Natural killer cell treated with Interleukin-12 subunit alpha and Interleukin-12 subunit beta and Interleukin-15 and Interleukin-18, amount 100 ng/mL, for 72 hours (primary cell): ENCODE data around the gene PLAU. TPM values are rescaled to one million over a fixed set of nuclear protein-coding genes. Genes with fewer than 3 reads are reported as not detected.
A peak's percentile ranks its signal among the peaks of the same experiment; 100 is the strongest.

Source experiments
- ATAC-seq, 2 donors: fragments of 150-1000 bp; cut with Tn5 transposase in 1 of 2; sonication (Bioruptor Pico), chemical (Tn5 transposase) in 1 of 2; 2 replicates each; pipeline ENCODE4 v1.10.0; 2021
- DNase-seq: peaks from one replicate; pipeline ENCODE4 v3.0.0; 2022; ENCODE audit warnings: low spot score
- H3K27ac Mint-ChIP-seq, 2 donors: 1 replicate in 1 of 2; 2 replicates in 1 of 2; pipeline ENCODE4 v1.8.0; 2022; ENCODE audit warnings: mixed read lengths in 2 of 2, mild to moderate bottlenecking in 1 of 2, moderate library complexity in 1 of 2
- H3K27me3 Mint-ChIP-seq, 2 donors: 1 replicate in 1 of 2; 2 replicates in 1 of 2; pipeline ENCODE4 v1.8.0; 2022; ENCODE audit warnings: mixed read lengths in 2 of 2
- H3K36me3 Mint-ChIP-seq: one replicate; pipeline ENCODE4 v1.8.0; 2022; ENCODE audit warnings: mixed read lengths
- H3K4me1 Mint-ChIP-seq, 2 donors: 1 replicate in 1 of 2; 2 replicates in 1 of 2; pipeline ENCODE4 v1.8.0; 2022; ENCODE audit warnings: low read depth in 2 of 2, mixed read lengths in 2 of 2, mild to moderate bottlenecking in 1 of 2
- H3K4me3 Mint-ChIP-seq: one replicate; pipeline ENCODE4 v1.8.0; 2022; ENCODE audit warnings: mixed read lengths
- H3K9me3 Mint-ChIP-seq: 2 replicates; pipeline ENCODE4 v1.8.0; 2022; ENCODE audit warnings: mixed read lengths
- total RNA-seq, 2 donors: library from RNA; stranded (reverse); gene quantifications; one replicate each; pipeline ENCODE4 v1.2.3, GENCODE V29; 2022

PLAU gene
- not detected for total RNA-seq

GRCh38 chr10:73910764-73911552, at the start of gene PLAU:
PLAU (plus strand) TSS chr10:73911132; CDS start chr10:73911556, 424 bp downstream.
- Mint-ChIP-seq H3K9me3 (no peaks in the 10 kb centered on the region), H3K27ac (peak within 1 kb of the TSS in 1 of 2 donors; percentile 52), H3K36me3 (no peaks in the 10 kb centered on the region), H3K4me3 (peak within 1 kb of the TSS; percentile 90), H3K27me3 (peaks cover 26 to 30% of the 10 kb centered on the region in 2 donors), H3K4me1 (peaks cover 37 to 39% of the 10 kb centered on the region in 2 donors)
- ATAC-seq (peak; percentile 71 to 72), DNase-seq (peak; percentile 66)

- Mint-ChIP-seq H3K36me3 (peaks cover 5% of the 10 kb centered on the region), H3K27me3 (no peaks in the 10 kb centered on the region), H3K9me3 (no peaks in the 10 kb centered on the region), H3K4me1 (peaks cover 34 to 46% of the 10 kb centered on the region in 2 donors), H3K27ac (no peak overlapping the region), H3K4me3 (no peak overlapping the region)
- DNase-seq (no peak), ATAC-seq (no peak)
Measured at GRCh38 chr10:73862011-73862410, 48.9 kb upstream of the PLAU start.

- H3K27ac Mint-ChIP-seq = peak overlapping the region in 1 of 2 donors; percentile 89
- DNase-seq (no peak), ATAC-seq (no peak)
- no peaks in the 10 kb centered on the region for H3K27me3 Mint-ChIP-seq
- peaks cover 34 to 36% of the 10 kb centered on the region in 2 donors for H3K4me1 Mint-ChIP-seq
- no peaks in the 10 kb centered on the region for H3K9me3 Mint-ChIP-seq
- H3K36me3 Mint-ChIP-seq = peaks cover 5% of the 10 kb centered on the region
- H3K4me3 Mint-ChIP-seq = no peak overlapping the region
Measured at GRCh38 chr10:73863039-73863817, 47.7 kb upstream of the PLAU start.

- Mint-ChIP-seq H3K36me3 (peaks cover 5% of the 10 kb centered on the region), H3K4me1 (peaks cover 29 to 31% of the 10 kb centered on the region in 2 donors)
- ATAC-seq = no peak
Measured at GRCh38 chr10:73864229-73864628, 46.7 kb upstream of the PLAU start.

DNA sequence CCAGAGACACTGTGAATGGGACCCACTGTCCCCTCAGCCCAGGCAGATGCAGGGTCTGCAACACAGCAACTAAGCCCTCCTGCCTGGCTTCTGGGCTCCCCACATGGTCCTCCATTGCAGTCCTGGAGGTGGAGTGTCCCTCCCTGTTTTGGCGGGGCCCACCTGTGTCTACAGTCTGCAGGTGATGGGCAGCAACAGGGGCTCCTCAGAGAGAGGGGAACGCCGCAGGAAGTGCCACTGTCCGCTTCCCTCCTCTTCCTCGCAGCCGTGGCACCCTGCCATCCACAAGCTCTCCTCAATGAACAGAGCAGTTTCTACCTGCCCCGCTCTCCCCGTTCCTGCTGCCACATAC, 45.8 kb upstream of the PLAU start:
- H3K27me3 Mint-ChIP-seq = no peaks in the 10 kb centered on the region
- DNase-seq (no peak), ATAC-seq (no peak)
- H3K9me3 Mint-ChIP-seq = no peaks in the 10 kb centered on the region
- peaks cover 29 to 32% of the 10 kb centered on the region in 2 donors for H3K4me1 Mint-ChIP-seq
- H3K4me3 Mint-ChIP-seq = peak overlapping the region; percentile 86
- H3K27ac Mint-ChIP-seq = peak overlapping the region; percentile 89 to 96
- peaks cover 5% of the 10 kb centered on the region for H3K36me3 Mint-ChIP-seq

More at GRCh38 chr10:73864229-73864628, 46.7 kb upstream of the PLAU start:
- Mint-ChIP-seq H3K27me3 (no peaks in the 10 kb centered on the region), H3K9me3 (no peaks in the 10 kb centered on the region), H3K4me3 (peak overlapping the region; percentile 62), H3K27ac (peak overlapping the region; percentile 89 to 96)
- DNase-seq = no peak

DNA sequence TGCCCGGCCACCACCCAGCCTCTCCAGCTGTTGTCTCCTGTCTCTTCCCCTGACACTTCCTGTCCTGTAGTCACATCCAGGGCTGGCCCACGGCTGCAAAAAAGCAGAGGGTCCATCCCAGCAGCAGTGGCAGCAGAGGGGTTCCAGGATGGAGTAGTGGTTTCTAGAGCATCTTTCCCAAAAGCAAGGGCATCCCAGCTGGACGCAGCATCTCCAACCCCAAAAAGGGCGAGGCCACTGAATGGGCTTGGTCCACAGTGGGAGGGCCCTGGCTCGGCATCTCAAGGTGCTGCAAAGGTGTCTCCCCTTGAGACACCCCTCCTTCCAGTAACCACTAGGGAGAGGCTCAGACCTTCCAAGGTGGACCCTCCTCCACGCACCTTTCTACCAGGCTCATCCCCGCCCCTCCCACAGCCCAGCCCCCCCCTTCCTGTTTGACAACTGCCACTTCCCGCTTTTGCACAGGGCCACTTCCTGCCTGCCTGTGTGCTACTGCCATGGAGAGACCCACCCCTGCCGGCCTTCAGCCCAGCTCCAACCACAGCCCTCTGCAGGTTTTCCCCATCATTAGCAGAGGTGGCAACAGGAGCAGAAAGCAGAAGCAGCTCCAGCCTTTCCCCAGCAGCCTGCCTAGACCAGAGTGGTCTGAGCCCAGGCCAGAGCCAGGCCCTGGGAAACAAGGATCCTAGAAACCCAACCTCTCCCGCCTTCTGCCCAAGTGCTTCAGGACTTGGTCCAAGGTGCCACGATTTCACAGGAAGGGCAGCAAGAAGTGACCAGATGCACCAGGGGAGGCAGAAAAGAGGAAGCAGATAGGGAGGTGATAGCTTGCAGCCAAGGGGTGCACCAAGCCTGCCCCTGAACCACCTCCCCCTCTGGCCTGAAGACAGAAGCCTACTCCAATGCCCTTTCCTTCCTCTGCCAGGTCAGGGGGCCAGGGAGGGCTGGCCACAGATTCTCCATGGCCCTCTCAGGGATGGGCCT, 45.2 kb upstream of the PLAU start:
- DNase-seq (peak; percentile 78), ATAC-seq (peak; percentile 86 to 92)
- Mint-ChIP-seq H3K27me3 (no peaks in the 10 kb centered on the region), H3K36me3 (peaks cover 2% of the 10 kb centered on the region), H3K4me3 (peak overlapping the region; percentile 86), H3K9me3 (no peaks in the 10 kb centered on the region), H3K4me1 (peaks cover 29 to 36% of the 10 kb centered on the region in 2 donors), H3K27ac (peak overlapping the region; percentile 89 to 96)

GRCh38 chr10:73866621-73867020, 44.3 kb upstream of the PLAU start:
- no peaks in the 10 kb centered on the region for H3K9me3 Mint-ChIP-seq
- no peak for ATAC-seq
- H3K27me3 Mint-ChIP-seq = no peaks in the 10 kb centered on the region
- H3K4me1 Mint-ChIP-seq = peaks cover 29 to 42% of the 10 kb centered on the region in 2 donors
- H3K36me3 Mint-ChIP-seq = no peaks in the 10 kb centered on the region
- DNase-seq = no peak
- H3K27ac Mint-ChIP-seq = peak overlapping the region; percentile 89 to 96
- peak overlapping the region; percentile 48 for H3K4me3 Mint-ChIP-seq

- H3K27ac Mint-ChIP-seq = peak overlapping the region; percentile 89 to 96
- peaks cover 29 to 45% of the 10 kb centered on the region in 2 donors for H3K4me1 Mint-ChIP-seq
- no peaks in the 10 kb centered on the region for H3K27me3 Mint-ChIP-seq
- DNase-seq = no peak
- no peaks in the 10 kb centered on the region for H3K36me3 Mint-ChIP-seq
- no peaks in the 10 kb centered on the region for H3K9me3 Mint-ChIP-seq
- ATAC-seq = no peak
- H3K4me3 Mint-ChIP-seq = peak overlapping the region; percentile 48
Measured at GRCh38 chr10:73867126-73867807, 43.7 kb upstream of the PLAU start.

- no peak for ATAC-seq
- no peak for DNase-seq
- H3K27me3 Mint-ChIP-seq = no peaks in the 10 kb centered on the region
- H3K27ac Mint-ChIP-seq = peak overlapping the region; percentile 52 to 89
- H3K36me3 Mint-ChIP-seq = no peaks in the 10 kb centered on the region
- H3K4me3 Mint-ChIP-seq = no peak overlapping the region
- H3K9me3 Mint-ChIP-seq = no peaks in the 10 kb centered on the region
- peaks cover 35 to 51% of the 10 kb centered on the region in 2 donors for H3K4me1 Mint-ChIP-seq
Measured at GRCh38 chr10:73867871-73868631, 42.9 kb upstream of the PLAU start.

DNA sequence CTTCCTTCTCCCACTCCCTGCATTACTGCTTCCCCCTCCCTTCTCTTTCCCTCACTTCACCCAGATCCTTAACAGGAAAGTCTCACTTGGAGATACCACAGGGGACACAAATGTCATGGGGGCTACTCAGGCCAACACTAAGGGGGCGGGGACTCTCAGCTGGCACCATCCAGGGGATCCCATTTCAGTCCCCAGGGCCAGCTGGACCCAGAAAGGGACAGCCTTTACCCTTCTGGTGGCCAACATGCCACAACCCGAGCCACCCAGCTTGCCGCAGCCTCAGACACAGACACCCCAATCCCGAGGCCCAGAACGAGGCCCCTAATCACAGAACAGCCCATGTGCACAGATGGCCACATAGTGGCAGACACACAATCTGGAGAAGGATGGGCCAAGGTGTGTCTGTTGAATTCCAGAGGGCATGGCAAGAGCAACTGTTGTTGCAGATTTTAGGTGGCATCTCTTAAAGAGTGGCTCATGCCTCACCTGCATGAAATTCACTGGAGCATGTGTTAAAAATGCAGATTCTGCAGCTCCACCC, 42.2 kb upstream of the PLAU start:
- Mint-ChIP-seq H3K4me1 (peaks cover 38 to 54% of the 10 kb centered on the region in 2 donors), H3K4me3 (no peak overlapping the region), H3K27me3 (no peaks in the 10 kb centered on the region), H3K27ac (peak overlapping the region in 1 of 2 donors; percentile 52), H3K9me3 (no peaks in the 10 kb centered on the region), H3K36me3 (no peaks in the 10 kb centered on the region)
- ATAC-seq (no peak), DNase-seq (no peak)

DNA sequence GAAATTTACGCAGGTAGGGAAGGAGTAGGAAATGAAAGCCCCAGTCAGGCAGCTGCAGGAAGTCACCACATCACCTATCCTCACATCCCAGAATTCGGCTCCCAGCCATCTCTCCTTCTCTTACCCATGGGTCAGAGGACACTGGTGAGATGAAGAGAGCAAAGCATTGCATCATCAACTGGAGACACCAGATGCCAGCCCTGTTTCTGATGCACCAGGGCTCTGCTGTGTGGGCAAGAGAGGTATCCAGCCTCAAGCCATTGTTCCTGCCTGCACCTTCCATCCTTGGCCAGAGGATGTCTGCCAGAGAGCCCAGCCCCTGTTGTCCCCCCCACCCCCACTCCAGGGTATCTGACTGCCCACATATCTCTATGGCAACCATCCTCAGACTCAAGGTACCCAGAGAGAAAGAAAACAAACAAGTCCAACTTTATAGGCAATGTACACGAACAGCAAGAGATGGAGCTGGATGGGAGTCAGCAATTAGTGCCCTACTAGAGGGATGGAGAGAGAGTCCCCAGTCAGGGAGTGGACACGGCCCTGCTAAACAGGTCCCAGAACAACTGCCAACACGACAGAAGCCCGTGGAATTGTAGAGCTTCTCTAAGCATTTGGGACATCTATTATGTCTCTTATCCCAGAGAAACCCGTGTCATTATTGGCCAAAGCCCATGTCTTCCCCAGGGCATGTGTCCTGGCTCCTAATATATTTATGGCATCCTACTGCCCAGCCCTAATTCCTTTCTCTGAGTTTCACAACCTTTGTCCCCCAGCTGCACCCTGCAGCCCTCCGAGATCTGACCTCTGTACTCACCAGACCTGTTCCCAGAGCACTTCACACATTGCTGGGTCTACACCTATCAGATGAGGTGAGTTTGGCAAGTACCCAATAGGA, 39.4 kb upstream of the PLAU start:
- ATAC-seq (no peak), DNase-seq (no peak)
- H3K4me3 Mint-ChIP-seq = peak overlapping the region; percentile 75
- H3K9me3 Mint-ChIP-seq = no peaks in the 10 kb centered on the region
- no peaks in the 10 kb centered on the region for H3K27me3 Mint-ChIP-seq
- H3K27ac Mint-ChIP-seq = peak overlapping the region; percentile 21 to 32
- no peaks in the 10 kb centered on the region for H3K36me3 Mint-ChIP-seq
- H3K4me1 Mint-ChIP-seq = peaks cover 19 to 37% of the 10 kb centered on the region in 2 donors
